Measurements from ENCODE around the gene CRMP1. TPM values are rescaled to one million over a fixed set of nuclear protein-coding genes. Genes with fewer than 3 reads are reported as not detected.
"Not testable (repeated sequence)": the region's sequence is repeated elsewhere in the genome, so short reads cannot be mapped to it uniquely, and the experiment has no call there.

The CRMP1 gene
- total and polyA plus RNA-seq, 9 donors: 6.9 to 34.9 (median 24.0) TPM

GRCh38 chr4:5842456-5842855, 50.4 kb downstream of the CRMP1 start:
- H3K27ac ChIP-seq (ENCODE audit: low read length): no peak overlapping the region
- peaks cover 22% of the 10 kb centered on the region for H3K4me1 ChIP-seq (ENCODE audit: control insufficient read depth, insufficient read depth, low read length)
- WGBS (ENCODE audit: insufficient coverage): 100% methylated on average over 3 of the region's 4 CpGs
- no peaks in the 10 kb centered on the region for H3K27me3 ChIP-seq (ENCODE audit: control insufficient read depth, insufficient read depth, low read length)
- H3K4me3 ChIP-seq (ENCODE audit: low read length): no peak overlapping the region
- peaks cover 3% of the 10 kb centered on the region for H3K36me3 ChIP-seq (ENCODE audit: control insufficient read depth, insufficient read depth, low read length)
- DNase-seq: no peak
- H3K9me3 ChIP-seq (replicated peaks; ENCODE audit: control insufficient read depth, low read depth, low read length): no peaks in the 10 kb centered on the region

- 53% methylated on average over 24 of the region's 30 CpGs for WGBS (ENCODE audit: insufficient coverage)
- Histone ChIP-seq H3K9me3 (replicated peaks; ENCODE audit: control insufficient read depth, low read depth, low read length) (no peaks in the 10 kb centered on the region), H3K4me3 (ENCODE audit: low read length) (no peak overlapping the region), H3K27me3 (ENCODE audit: control insufficient read depth, insufficient read depth, low read length) (no peaks in the 10 kb centered on the region), H3K36me3 (ENCODE audit: control insufficient read depth, insufficient read depth, low read length) (peaks cover 3% of the 10 kb centered on the region), H3K27ac (ENCODE audit: low read length) (peak overlapping the region; percentile 69), H3K4me1 (ENCODE audit: control insufficient read depth, insufficient read depth, low read length) (peaks cover 22% of the 10 kb centered on the region)
- peak; percentile 97 for DNase-seq
Observed at GRCh38 chr4:5839751-5840674, 52.9 kb downstream of the CRMP1 start.

- Histone ChIP-seq H3K9me3 (replicated peaks; ENCODE audit: control insufficient read depth, low read depth, low read length) (no peaks in the 10 kb centered on the region), H3K36me3 (ENCODE audit: control insufficient read depth, insufficient read depth, low read length) (peaks cover 3% of the 10 kb centered on the region), H3K27ac (ENCODE audit: low read length) (peak overlapping the region; percentile 59), H3K4me1 (ENCODE audit: control insufficient read depth, insufficient read depth, low read length) (peaks cover 22% of the 10 kb centered on the region), H3K4me3 (ENCODE audit: low read length) (no peak overlapping the region), H3K27me3 (ENCODE audit: control insufficient read depth, insufficient read depth, low read length) (no peaks in the 10 kb centered on the region)
- 76% methylated on average over 10 of the region's 13 CpGs for WGBS (ENCODE audit: insufficient coverage)
- DNase-seq: no peak
Observed at GRCh38 chr4:5839332-5839731, 53.6 kb downstream of the CRMP1 start.

GRCh38 chr4:5837483-5837882, 55.4 kb downstream of the CRMP1 start:
- not testable (repeated sequence) for H3K27me3 ChIP-seq (ENCODE audit: control insufficient read depth, insufficient read depth, low read length); H3K27ac ChIP-seq (ENCODE audit: low read length); H3K36me3 ChIP-seq (ENCODE audit: control insufficient read depth, insufficient read depth, low read length); H3K9me3 ChIP-seq (replicated peaks; ENCODE audit: control insufficient read depth, low read depth, low read length); H3K4me3 ChIP-seq (ENCODE audit: low read length); DNase-seq
- peaks cover 19% of the 10 kb centered on the region for H3K4me1 ChIP-seq (ENCODE audit: control insufficient read depth, insufficient read depth, low read length)
- 60% methylated on average over 1 of the region's 6 CpGs for WGBS (ENCODE audit: insufficient coverage)

GRCh38 chr4:5836943-5837342, 55.9 kb downstream of the CRMP1 start:
- whole genome bisulfite sequencing (ENCODE audit: insufficient coverage): 73% methylated on average over 2 of the region's 3 CpGs
- H3K27ac ChIP-seq (ENCODE audit: low read length): no peak overlapping the region
- no peak overlapping the region for H3K4me3 ChIP-seq (ENCODE audit: low read length)
- H3K36me3 ChIP-seq (ENCODE audit: control insufficient read depth, insufficient read depth, low read length): no peaks in the 10 kb centered on the region
- DNase-seq: no peak
- H3K9me3 ChIP-seq (replicated peaks; ENCODE audit: control insufficient read depth, low read depth, low read length): no peaks in the 10 kb centered on the region
- no peaks in the 10 kb centered on the region for H3K27me3 ChIP-seq (ENCODE audit: control insufficient read depth, insufficient read depth, low read length)
- H3K4me1 ChIP-seq (ENCODE audit: control insufficient read depth, insufficient read depth, low read length): peaks cover 19% of the 10 kb centered on the region

- 83% methylated on average over 11 of the region's 11 CpGs for WGBS (ENCODE audit: insufficient coverage)
- H3K36me3 ChIP-seq (ENCODE audit: control insufficient read depth, insufficient read depth, low read length): peaks cover 53% of the 10 kb centered on the region
Observed at GRCh38 chr4:5828005-5828391, 64.9 kb downstream of the CRMP1 start.

GRCh38 chr4:5827108-5828004, 65.5 kb downstream of the CRMP1 start:
- no peaks in the 10 kb centered on the region for H3K27me3 ChIP-seq (ENCODE audit: control insufficient read depth, insufficient read depth, low read length)
- 60% methylated on average over 14 of the region's 19 CpGs for WGBS (ENCODE audit: insufficient coverage)
- no peaks in the 10 kb centered on the region for H3K9me3 ChIP-seq (replicated peaks; ENCODE audit: control insufficient read depth, low read depth, low read length)
- no peak overlapping the region for H3K4me3 ChIP-seq (ENCODE audit: low read length)
- H3K4me1 ChIP-seq (ENCODE audit: control insufficient read depth, insufficient read depth, low read length): peaks cover 11% of the 10 kb centered on the region
- no peak overlapping the region for H3K27ac ChIP-seq (ENCODE audit: low read length)
- H3K36me3 ChIP-seq (ENCODE audit: control insufficient read depth, insufficient read depth, low read length): peaks cover 57% of the 10 kb centered on the region
- DNase-seq: peak; percentile 21

More at GRCh38 chr4:5828005-5828391, 64.9 kb downstream of the CRMP1 start:
- DNase-seq: no peak
- H3K27ac ChIP-seq (ENCODE audit: low read length): no peak overlapping the region
- H3K4me3 ChIP-seq (ENCODE audit: low read length): no peak overlapping the region
- H3K4me1 ChIP-seq (ENCODE audit: control insufficient read depth, insufficient read depth, low read length): peaks cover 11% of the 10 kb centered on the region
- H3K27me3 ChIP-seq (ENCODE audit: control insufficient read depth, insufficient read depth, low read length): no peaks in the 10 kb centered on the region
- H3K9me3 ChIP-seq (replicated peaks; ENCODE audit: control insufficient read depth, low read depth, low read length): no peaks in the 10 kb centered on the region

- DNase-seq: no peak
- H3K4me1 ChIP-seq (ENCODE audit: control insufficient read depth, insufficient read depth, low read length): peaks cover 11% of the 10 kb centered on the region
- H3K27ac ChIP-seq (ENCODE audit: low read length): no peak overlapping the region
- H3K27me3 ChIP-seq (ENCODE audit: control insufficient read depth, insufficient read depth, low read length): no peaks in the 10 kb centered on the region
- no peaks in the 10 kb centered on the region for H3K9me3 ChIP-seq (replicated peaks; ENCODE audit: control insufficient read depth, low read depth, low read length)
- H3K4me3 ChIP-seq (ENCODE audit: low read length): no peak overlapping the region
- 68% methylated on average over 5 of the region's 5 CpGs for WGBS (ENCODE audit: insufficient coverage)
- peaks cover 64% of the 10 kb centered on the region for H3K36me3 ChIP-seq (ENCODE audit: control insufficient read depth, insufficient read depth, low read length)
Observed at GRCh38 chr4:5826437-5827107, 66.3 kb downstream of the CRMP1 start.

- H3K4me3 ChIP-seq (ENCODE audit: low read length): no peak overlapping the region
- H3K4me1 ChIP-seq (ENCODE audit: control insufficient read depth, insufficient read depth, low read length): peaks cover 11% of the 10 kb centered on the region
- H3K27ac ChIP-seq (ENCODE audit: low read length): no peak overlapping the region
- peaks cover 67% of the 10 kb centered on the region for H3K36me3 ChIP-seq (ENCODE audit: control insufficient read depth, insufficient read depth, low read length)
- H3K9me3 ChIP-seq (replicated peaks; ENCODE audit: control insufficient read depth, low read depth, low read length): no peaks in the 10 kb centered on the region
- no peaks in the 10 kb centered on the region for H3K27me3 ChIP-seq (ENCODE audit: control insufficient read depth, insufficient read depth, low read length)
- 88% methylated on average over 14 of the region's 19 CpGs for WGBS (ENCODE audit: insufficient coverage)
- no peak for DNase-seq
Observed at GRCh38 chr4:5825321-5826041, 67.4 kb downstream of the CRMP1 start.
